ENCODE measurements around the gene PTPRT. TPM values are rescaled to one million over a fixed set of nuclear protein-coding genes. Genes with fewer than 3 reads are reported as not detected.

Gene PTPRT
- total RNA-seq, 1 donor from 2014 or later = not detected

DNA sequence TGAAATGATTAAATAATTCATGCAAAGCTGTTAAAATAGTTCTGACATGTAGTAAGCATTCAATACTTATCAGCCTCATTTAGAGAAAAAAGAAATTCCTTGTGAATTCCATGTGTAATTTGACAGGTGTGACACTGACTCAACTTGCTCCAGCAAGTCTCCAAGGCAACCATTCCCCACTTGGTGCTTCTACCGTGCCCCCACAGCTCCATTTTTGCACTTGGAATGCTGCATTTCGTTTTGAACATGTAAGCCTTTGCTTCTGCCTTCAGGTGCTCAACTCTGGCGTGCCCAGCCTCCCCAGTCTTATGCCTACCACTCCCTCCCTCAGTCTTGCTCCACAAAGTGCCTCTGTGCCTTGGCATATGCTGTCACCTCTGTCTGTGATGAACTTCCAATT, 810.9 kb downstream of the PTPRT start:
- DNase-seq (ENCODE audit: low read depth) = no peak

DNA sequence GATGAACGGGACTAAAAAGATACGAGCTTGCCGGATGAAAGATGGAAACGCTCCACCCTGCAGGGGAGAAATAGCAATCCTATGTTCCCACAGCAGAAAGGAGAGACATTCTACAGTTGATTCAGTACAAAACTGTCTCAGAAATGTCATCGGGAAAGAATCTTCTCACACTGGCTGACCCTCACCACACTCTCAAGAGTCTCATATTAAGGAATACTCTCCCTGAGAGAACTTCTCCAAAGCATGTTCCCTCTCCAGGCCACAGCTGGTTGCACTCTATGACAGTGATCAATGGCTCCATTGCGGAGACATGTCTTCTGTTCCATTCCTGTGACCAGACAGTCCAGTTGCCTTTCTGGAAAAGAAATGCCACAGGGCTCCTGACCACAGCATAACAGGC, 813.6 kb downstream of the PTPRT start:
- DNase-seq (ENCODE audit: low read depth) = no peak

DNA sequence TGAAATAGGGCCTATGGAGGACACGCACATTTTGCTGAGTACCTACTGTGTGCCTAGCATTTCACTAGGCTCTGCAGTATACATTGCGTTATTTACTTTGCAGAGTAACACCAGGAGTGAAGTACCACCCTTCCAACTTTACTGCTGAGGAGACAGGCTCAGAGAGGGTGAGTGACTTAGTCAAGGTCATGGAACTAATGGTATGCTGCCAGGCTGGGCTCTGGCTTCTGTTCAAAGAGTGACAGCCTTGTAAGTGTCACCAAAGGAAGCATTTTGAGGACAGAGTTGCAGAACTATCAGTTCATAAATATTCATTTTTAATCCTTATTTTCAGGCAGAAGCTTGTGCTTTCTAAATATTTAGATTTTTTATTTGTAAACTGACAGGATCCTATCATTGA, 816.7 kb downstream of the PTPRT start:
- no peak for DNase-seq (ENCODE audit: low read depth)

DNA sequence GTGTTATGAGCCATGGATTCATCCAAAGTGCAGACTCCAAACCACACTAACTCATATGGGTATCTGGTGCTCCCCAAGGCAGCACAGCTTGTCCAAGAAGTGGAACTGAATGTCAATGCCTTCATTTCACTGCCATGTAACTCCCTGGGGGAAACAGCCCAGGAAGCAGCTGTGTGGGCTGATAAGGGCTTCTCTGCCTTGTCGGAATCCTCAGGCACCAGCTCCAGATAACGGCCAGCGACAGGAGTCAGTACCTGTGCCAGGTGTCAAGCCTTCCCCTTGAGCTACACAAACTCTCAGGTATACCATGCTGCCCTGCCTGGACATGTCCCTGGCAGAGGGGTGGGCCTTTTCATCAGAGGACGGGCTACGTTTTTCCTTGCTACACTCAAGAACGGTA, 819.6 kb downstream of the PTPRT start:
- DNase-seq (ENCODE audit: low read depth) = no peak

DNA sequence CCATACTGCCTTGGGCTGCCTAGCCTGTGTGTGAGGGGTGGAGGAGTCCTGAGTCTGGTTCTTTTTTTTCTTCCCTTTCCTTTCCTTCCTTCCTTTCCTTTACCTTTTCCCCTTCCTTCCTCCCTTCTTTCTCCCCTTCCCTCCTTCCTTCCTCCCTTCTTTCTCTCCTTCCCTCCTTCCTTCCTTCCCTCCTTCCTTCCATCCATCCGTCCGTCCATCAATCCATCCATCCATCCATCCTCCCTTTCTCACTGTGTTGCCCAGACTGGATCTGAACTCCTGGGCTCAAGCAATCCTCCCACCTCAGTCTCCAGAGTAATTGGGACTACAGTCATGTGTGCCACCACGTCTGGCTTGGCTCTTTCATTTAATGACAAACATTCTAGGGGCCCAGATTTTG, 820.8 kb downstream of the PTPRT start:
- DNase-seq (ENCODE audit: low read depth) = no peak

DNA sequence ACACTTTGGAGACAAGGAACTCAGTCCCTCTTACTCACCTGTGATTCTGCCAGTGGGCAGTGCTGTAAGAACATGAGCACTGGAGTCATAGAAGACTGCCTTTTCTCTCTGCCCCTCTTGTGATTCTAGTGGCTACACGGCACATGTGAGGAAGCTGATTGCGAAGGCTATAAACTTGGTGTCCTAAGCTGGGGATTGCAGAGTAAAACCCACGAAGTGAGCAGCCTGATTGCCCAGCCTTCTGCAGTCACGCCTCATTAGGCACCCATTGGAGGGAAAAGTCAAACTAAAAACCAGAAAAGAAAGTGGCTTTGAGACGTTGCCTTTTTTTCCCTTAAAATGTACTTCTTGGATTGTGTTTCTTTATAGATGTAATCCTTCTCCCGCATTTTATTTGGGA, 823.1 kb downstream of the PTPRT start:
- peak; percentile 2 for DNase-seq (ENCODE audit: low read depth)

DNA sequence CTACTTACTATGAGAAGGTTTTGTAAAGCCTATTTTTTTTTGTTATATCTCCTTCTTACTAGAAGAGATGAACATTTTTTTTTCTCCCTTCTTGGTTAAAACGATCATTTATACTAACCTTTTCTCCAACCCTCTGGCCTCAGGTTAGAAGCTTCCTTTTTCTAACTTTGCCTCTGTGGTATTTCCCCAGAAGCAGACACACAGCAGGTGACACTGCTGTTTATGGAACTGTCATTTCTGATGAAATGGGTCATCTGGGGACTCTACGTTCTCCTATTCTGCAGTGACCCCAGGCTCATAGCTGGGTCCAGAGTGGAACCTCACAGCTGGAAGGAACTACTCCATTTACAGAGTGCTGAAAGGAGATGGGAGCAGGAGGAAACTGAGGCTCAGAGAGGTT, 825.3 kb downstream of the PTPRT start:
- no peak for DNase-seq (ENCODE audit: low read depth)

DNA sequence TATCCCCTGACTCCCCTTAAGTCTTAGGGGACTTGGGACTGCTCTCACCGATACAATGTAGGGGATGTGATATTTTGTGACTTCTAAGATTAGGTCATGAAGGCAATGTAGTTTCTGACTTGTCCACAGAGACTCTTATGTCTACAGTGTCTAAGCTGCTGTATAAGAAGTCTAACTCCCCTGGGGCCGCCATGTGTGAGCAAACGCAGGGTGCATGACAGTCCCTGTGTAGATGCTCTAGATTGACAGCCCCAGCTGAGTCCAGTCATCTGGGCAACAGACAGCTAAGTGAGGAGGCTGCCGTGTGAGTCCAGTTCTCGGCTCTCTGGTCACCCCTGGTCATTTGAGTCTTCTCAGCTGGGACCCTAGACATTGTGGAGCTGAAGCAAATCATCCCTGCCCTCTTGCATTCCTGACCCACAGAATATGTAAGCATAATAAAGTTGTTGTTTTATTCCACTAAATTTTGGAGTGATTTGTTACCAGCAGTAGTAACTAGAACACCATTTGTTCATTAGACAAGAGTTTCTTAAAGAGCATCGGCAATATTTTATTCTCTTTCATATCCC, 828.2 kb downstream of the PTPRT start:
- DNase-seq (ENCODE audit: low read depth) = no peak

DNA sequence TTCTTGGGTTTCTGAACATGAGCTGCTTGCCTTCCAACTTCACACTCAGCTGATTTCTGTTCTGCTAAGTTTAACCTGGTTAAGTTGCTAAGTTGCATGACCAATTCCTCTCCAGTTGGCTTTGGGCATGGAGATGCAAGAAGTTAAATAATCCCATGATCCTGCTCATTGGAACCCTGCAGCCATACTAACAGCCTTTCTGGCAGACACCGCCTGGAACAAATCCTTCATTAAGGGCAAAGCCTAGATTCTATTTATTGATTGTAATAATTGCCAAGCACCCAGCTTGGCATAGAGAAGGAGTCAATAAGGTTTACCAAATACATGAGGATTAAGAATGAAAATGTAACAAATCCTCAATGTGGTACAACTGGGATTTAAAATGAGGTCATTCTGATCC, 829.1 kb downstream of the PTPRT start:
- DNase-seq (ENCODE audit: low read depth) = no peak

DNA sequence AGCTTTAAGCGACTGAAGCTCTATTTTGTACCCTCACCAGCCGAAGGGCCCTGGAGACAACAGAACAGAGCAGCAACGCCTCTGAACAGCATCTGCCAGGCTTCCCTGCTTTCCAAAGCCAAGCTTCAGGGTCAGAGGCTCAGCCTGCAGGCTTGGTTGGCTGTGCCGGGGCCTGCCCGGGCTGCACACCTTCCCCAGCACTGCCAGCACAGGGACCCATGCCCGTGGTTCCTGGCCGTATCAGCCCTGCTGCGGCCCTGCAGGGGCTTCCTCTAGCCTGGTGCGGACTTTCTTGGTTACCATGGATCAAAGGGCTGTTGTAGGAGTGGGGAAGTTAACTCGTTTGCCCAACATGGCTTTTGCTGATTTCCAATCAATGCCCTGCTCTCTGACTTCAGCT, 830.1 kb downstream of the PTPRT start:
- DNase-seq (ENCODE audit: low read depth) = no peak

DNA sequence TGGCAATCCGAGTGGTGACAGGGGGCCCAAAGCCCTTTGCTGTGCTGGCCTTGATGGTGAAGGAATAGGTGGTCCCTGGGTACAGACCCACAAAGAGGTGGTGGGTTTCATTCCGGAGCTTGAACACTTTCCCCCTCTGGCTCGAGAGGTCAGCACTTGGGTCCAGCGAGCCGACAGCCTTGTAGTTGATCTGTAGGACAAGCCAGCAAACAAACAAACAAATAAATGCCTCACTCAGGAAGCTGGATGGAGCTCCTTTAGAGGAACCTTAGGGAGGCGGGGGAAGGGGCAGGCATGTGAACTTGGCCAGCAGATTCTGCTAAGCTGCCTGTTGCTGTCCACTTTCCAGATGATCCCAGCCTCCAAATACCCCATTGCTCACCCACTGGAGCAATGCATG, 837.6 kb downstream of the PTPRT start:
- no peak for DNase-seq (ENCODE audit: low read depth)

DNA sequence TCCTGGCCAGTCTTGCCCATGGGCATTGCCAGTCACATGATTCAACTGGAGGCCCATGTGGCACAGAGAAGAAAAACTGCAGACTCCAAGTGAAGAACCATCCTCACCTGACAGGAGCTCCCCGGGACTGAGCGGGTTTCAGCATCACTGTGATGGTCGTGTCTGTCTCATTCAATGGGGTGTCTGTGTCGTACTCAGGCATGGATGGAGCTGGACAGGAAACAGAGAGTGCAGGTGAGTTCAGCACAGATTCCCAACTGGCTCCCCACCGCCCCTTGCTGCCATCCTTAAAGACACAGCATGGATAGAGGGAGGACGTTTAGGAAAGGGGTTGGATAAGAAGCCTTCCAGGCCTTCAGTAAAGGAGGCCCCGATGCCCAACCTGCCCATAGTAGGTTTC, 839.2 kb downstream of the PTPRT start:
- no peak for DNase-seq (ENCODE audit: low read depth)

DNA sequence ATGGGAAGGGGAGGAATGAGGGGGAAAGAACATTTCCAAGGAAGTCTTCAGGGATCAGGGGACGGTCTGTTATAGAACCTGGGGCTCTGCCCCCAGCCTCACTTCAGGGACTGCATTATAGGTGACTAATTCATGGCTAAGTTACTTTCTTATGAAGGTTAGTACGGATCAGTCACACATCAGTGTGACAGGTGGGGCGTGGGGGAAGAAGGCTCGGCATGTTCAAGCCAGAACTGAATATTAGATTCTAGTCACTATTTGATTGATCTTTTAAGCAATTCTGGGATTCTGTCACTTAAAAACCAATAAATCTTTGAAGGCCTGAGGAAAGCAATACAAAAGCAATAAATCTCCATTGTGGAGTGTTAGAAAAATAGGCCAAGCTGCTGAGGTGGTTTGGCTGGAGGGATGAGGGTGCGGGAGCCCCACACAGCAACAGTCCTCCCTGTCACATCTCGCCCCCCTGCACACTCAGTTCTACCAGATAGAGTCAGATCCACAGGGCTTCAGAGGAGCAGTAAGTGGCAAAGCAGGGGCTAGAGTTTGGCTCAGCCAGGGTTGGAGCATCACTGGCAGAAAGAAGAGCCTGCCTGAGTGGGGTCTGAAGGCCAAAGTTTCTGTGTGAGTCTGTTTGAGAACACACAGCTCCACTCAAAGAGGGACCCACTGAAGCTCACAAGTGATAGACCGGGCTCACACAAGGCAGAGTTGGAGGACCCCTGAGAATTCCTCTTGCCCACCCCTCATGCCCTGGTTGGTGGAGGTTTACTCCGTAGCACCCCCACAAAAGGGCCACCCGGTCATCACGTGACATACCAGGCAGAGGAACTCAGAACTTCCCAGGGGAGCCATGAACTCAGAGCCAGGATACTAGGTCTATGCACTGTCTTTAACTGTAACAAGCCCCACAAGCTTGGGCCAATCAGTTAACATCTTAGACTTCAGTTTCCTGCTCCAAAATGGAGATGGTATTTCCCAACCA, 843.2 kb downstream of the PTPRT start:
- DNase-seq (ENCODE audit: low read depth) = no peak

DNA sequence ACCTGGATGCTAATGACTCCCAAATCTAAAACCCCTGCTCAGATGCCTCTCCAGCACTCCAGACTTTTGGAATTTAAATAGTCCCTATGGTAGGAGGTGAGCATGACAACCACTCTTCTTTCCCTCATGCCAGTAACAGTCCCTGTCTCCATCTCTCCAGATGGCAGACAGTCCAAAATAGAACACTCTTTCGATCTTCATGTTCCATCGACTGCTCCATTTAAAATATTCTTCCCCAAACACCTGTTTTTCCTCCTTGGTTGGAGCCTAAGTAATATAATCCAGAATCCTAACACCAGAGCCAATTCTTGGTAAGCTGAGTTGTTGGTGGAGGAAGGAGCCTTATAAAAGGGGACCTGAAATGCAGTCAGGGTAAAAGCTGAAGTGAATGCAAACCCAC, 848.1 kb downstream of the PTPRT start:
- no peak for DNase-seq (ENCODE audit: low read depth)

DNA sequence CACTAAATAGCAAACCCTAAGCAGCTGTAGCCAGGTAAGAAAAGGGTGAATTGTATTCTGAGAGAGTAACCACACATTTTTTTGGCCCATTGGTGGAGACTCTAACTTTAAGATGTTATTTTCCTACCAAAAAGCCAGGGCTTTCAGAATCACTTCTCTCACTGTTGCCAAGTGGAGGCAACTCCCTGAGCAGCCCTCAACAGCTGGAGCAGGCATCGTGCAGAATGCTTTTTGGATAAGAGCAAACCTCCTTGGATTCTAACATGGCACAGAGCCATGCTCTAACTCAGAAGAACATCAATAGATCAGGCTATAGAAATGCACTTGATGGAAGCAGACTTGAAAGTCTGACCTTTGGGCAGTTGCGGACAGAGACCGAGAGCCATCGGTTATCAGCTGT, 849.3 kb downstream of the PTPRT start:
- DNase-seq (ENCODE audit: low read depth) = no peak

DNA sequence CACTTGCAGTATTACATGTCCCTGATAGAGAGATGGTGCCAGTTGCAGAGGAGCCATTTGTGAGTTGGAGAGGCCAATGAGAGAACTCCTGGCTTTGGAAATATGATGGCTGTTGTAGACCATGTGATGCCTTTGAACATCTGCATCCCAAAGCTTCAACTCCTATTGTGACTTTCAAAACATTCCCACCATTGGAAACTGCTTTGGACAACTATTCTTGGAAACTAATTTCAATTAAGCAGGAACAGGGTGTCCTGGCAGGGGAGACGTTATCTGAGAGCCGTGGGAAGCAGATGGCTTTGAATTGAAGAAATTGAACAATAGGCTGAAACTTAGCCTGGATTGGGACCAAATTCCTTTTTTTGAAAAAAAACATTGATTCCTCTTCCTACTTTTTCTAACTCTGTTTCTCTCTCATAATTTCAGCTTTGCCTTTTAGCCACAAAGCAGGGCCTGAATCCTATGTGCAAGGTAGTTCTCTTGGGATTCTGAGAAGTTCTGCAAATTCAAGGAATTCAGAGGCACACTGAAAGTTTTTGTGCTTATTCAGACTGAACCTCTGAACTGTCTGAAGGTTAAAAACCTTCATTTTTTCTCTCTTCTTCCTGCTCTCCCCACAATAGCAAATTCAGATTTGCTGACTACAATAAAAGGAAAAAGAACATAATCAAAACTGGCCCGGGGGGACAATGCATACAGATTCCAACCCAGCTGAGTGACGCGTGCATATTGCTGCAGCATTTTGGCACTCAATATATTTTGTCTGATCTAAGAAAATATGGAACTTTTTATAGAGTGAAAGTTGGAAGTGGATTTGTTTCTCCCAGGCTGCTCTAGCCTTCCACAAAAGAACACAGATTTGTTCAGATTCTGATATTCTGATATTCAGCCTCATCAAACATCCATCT, 851.2 kb downstream of the PTPRT start:
- no peak for DNase-seq (ENCODE audit: low read depth)

DNA sequence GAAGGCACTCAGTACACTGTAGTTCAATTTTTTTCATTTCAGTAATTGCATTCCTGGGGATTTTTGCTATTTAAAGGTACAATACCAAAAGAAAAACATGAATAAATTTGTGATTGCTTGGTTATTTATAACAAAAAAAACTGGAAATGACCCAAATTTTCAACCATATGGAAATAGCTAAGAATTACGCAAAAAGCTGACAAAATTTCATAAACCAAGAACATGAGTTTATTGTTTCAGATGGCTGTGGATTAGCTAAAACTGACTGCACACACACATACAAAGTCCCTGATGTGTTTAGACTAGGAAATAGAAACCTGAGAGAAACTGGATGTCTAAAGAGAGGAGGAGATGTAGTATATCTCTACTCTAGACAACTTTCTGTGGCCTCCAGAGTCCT, 853.1 kb downstream of the PTPRT start:
- no peak for DNase-seq (ENCODE audit: low read depth)

DNA sequence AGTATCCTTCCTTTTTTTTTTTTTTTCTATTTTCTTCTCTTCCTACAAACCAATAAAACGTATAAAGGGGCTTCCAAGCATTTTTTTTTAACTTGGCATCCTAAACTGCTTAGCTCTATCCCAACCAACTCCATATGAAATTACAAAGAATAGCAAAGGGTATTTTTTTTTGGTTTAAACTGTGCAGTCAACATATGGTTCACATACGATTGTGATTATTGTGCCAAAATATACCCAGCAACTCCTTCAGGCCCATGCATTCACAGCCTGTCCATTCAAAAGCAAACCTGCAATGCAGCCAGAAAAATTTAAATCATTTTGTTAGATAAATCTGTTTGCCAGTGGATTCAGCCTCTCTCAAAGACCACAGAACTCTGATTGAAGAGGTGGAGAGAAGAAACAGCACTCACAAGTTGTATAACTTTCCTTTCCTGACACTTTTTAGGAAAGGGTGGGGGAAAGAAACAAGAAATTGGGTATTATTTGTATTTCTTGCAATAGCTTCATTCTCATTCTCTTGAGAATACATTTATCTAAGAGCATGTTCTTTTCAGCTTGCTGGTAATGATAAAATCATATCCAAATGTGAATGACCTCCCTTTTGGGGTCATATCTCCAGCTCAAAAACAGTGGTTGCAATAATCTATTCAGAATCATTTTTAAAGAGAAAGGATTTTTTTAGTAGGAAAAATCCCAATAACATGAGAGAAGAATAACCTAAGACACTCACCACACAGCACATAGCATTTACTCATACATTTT, 870.3 kb downstream of the PTPRT start:
- DNase-seq (ENCODE audit: low read depth) = no peak

DNA sequence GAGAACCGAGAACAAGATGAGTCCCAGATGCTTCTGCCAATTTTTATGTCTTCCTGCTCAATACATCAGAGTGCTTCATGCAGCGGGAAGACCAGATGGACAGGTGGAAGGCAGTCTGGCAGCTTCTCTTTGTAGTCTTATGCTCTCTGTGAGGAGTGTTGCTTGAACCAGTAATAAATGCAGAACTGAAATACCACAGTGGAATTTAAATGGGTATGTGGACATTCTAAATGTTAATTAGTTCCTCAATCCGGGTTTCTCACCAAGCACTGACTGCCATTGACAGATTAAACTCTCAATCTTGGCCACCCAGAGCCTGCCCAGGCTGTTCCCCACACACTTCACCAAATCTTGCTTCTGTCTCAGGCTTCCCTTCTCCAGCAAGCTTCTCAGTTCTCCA, 876.0 kb downstream of the PTPRT start:
- DNase-seq (ENCODE audit: low read depth) = no peak

DNA sequence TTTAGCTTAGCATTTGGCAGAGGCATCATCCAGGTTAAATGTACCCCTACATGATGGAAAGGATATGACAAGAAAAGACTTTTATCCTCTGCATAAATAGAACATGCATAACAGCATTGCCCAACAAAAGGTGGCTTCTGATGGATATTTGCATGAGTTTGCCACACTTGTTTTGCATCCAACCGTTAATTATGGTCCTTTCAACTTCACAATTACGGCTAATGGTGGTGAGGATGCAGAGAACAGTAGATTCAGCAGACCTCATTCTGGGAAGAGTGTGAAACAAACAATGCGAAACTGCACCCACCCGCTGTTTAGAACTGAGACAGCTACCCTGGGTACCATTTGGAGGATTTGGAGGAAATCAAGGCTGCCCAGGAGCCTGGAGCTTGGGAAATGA, 880.7 kb downstream of the PTPRT start:
- no peak for DNase-seq (ENCODE audit: low read depth)

DNA sequence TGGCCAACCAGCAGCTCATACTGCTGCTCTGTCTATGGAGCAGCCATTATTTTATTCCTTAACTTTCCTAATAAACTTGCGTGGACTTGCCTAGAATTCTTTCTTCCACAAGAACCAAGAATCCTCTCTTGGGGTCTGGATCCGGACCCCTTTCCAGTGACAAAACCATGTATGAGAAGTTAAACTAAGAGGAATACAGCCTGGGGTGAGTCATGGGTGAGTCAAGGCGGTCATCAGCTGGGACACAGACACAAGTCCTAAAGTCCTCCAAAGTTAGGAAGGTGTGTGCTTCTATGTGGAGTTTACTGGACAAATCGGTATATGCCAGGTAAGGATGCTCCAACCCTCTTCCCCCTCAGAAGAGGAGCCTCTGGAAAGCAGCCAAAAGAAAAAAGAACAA, 881.5 kb downstream of the PTPRT start:
- no peak for DNase-seq (ENCODE audit: low read depth)

DNA sequence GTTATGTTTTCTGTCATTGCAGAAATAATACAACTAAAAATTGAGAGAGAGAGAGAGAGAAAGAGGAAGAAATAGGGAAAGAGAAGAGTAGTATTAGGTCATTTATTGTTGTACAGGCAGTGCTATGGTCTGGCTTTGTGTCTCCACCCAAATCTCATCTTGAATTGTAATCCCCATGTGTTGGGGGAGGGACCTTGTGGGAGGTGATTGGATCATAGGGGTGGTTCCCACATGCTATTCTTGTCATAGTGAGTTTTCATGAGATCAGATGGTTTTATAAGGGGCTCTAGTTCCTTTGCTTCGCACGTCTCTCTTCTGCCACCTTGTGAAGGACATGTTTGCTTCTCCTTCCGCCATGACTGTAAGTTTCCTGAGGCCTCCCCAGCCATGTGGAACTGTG, 894.1 kb downstream of the PTPRT start:
- DNase-seq (ENCODE audit: low read depth) = no peak
